HEK293 (cell line): ENCODE measurements around the gene EVI5L.
"Not testable (repeated sequence)": the region's sequence is repeated elsewhere in the genome, so short reads cannot be mapped to it uniquely, and the experiment has no call there.

Experiments
- CTCF ChIA-PET: fragments of 350-600 bp; formaldehyde crosslinking; extraction: SDS; loops from one replicate; lab custom pipeline; 2021; ENCODE audit warnings: antibody characterized with exemption; lab: Yijun Ruan, JAX
- POLR2A ChIA-PET: fragments of 300-600 bp; formaldehyde crosslinking; extraction: SDS; loops from one replicate; lab custom pipeline; 2020; ENCODE audit warnings: antibody characterized with exemption, inconsistent platforms; lab: Yijun Ruan, JAX
- H3K27ac ChIP-seq: fragments of 200-500 bp; sonication (Bioruptor generic); 2 replicates; pipeline ENCODE4 v1.5.1; 2014; ENCODE audit warnings: low read depth, low read length, control low read depth, inconsistent platforms; ENCODE audit errors: extremely low read depth
- H3K36me3 ChIP-seq, 2 experiments: fragments of 200-500 bp in 1 of 2; sonication (Bioruptor generic) in 1 of 2; 1 replicate in 1 of 2; 2 replicates in 1 of 2; pipeline ENCODE4 v1.5.1; 2014 to 2017; ENCODE audit warnings: inconsistent platforms in 2 of 2, low read length in 2 of 2; ENCODE audit not compliant: control insufficient read depth in 2 of 2, insufficient read depth in 1 of 2
- H3K4me1 ChIP-seq: fragments of 200-500 bp; sonication (Bioruptor generic); 2 replicates; pipeline ENCODE4 v1.5.1; 2014; ENCODE audit warnings: mild to moderate bottlenecking, low read length, inconsistent platforms; ENCODE audit not compliant: control insufficient read depth, insufficient read depth
- H3K4me3 ChIP-seq: 2 replicates; pipeline ENCODE4 v1.5.1; 2011; ENCODE audit warnings: low read depth, mild to moderate bottlenecking, control low read depth, low read length, moderate library complexity
- H3K9me3 ChIP-seq: fragments of 200-500 bp; sonication (Bioruptor generic); 2 replicates; pipeline ENCODE4 v1.5.1; 2014; ENCODE audit warnings: low read depth, low read length, inconsistent platforms; ENCODE audit not compliant: control insufficient read depth, insufficient read depth
- EGR2 ChIP-seq: fragments of 450-650 bp; formaldehyde crosslinking; IDR thresholded peaks from 2 replicates; pipeline ENCODE4 v1.5.1; 2016; ENCODE audit warnings: low read depth, missing biosample characterization, missing genetic modification characterization
- GLIS1 ChIP-seq: fragments of 450-650 bp; formaldehyde crosslinking; IDR thresholded peaks from 2 replicates; pipeline ENCODE4 v1.5.1; 2016; ENCODE audit warnings: missing biosample characterization, missing genetic modification characterization
- GLIS2 ChIP-seq: fragments of 450-650 bp; formaldehyde crosslinking; IDR thresholded peaks from 2 replicates; pipeline ENCODE4 v1.5.1; 2016; ENCODE audit warnings: missing biosample characterization, missing genetic modification characterization
- KLF1 ChIP-seq: fragments of 450-650 bp; formaldehyde crosslinking; IDR thresholded peaks from 2 replicates; pipeline ENCODE4 v1.5.1; 2016; ENCODE audit warnings: missing biosample characterization, missing genetic modification characterization
- KLF8 ChIP-seq: fragments of 450-650 bp; formaldehyde crosslinking; IDR thresholded peaks from 2 replicates; pipeline ENCODE4 v1.5.1; 2016; ENCODE audit warnings: missing biosample characterization, missing genetic modification characterization
- ZFHX2 ChIP-seq: fragments of 450-650 bp; formaldehyde crosslinking; conservative IDR thresholded peaks from 2 replicates; pipeline ENCODE4 v1.5.1; 2016; ENCODE audit warnings: missing biosample characterization, missing genetic modification characterization
- ZIC2 ChIP-seq: fragments of 450-650 bp; formaldehyde crosslinking; IDR thresholded peaks from 2 replicates; pipeline ENCODE4 v1.5.1; 2016; ENCODE audit warnings: missing biosample characterization, missing genetic modification characterization
- ZNF16 ChIP-seq: fragments of 450-650 bp; formaldehyde crosslinking; IDR thresholded peaks from 2 replicates; pipeline ENCODE4 v1.5.1; 2016; ENCODE audit warnings: low read depth, missing biosample characterization, missing genetic modification characterization
- ZNF202 ChIP-seq: fragments of 450-650 bp; formaldehyde crosslinking; IDR thresholded peaks from 2 replicates; pipeline ENCODE4 v1.5.1; 2016; ENCODE audit warnings: missing biosample characterization, missing genetic modification characterization, borderline replicate concordance
- ZNF211 ChIP-seq: fragments of 450-650 bp; formaldehyde crosslinking; IDR thresholded peaks from 2 replicates; pipeline ENCODE4 v1.5.1; 2016; ENCODE audit warnings: low read depth, missing biosample characterization, missing genetic modification characterization
- ZNF311 ChIP-seq: fragments of 450-650 bp; formaldehyde crosslinking; IDR thresholded peaks from 2 replicates; pipeline ENCODE4 v1.5.1; 2017; ENCODE audit warnings: missing biosample characterization, missing genetic modification characterization, borderline replicate concordance
- ZNF423 ChIP-seq: fragments of 450-650 bp; formaldehyde crosslinking; IDR thresholded peaks from 2 replicates; pipeline ENCODE4 v1.5.1; 2016; ENCODE audit warnings: missing biosample characterization, missing genetic modification characterization
- ZNF548 ChIP-seq: fragments of 450-650 bp; formaldehyde crosslinking; IDR thresholded peaks from 2 replicates; pipeline ENCODE4 v1.5.1; 2016; ENCODE audit warnings: missing biosample characterization, missing genetic modification characterization
- ZNF585B ChIP-seq: fragments of 450-650 bp; formaldehyde crosslinking; IDR thresholded peaks from 2 replicates; pipeline ENCODE4 v1.5.1; 2016; ENCODE audit warnings: missing biosample characterization, missing genetic modification characterization
- ZNF600 ChIP-seq: fragments of 450-650 bp; formaldehyde crosslinking; IDR thresholded peaks from 2 replicates; pipeline ENCODE4 v1.5.1; 2016; ENCODE audit warnings: missing biosample characterization, missing genetic modification characterization
- ZNF837 ChIP-seq: fragments of 450-650 bp; formaldehyde crosslinking; IDR thresholded peaks from 2 replicates; pipeline ENCODE4 v1.5.1; 2016; ENCODE audit warnings: missing biosample characterization, missing genetic modification characterization

Gene EVI5L

GRCh38 chr19:7858109-7858770, 28.2 kb downstream of the EVI5L start:
- no peaks in the 10 kb centered on the region for H3K9me3 ChIP-seq
- H3K27ac ChIP-seq = no peak overlapping the region
- ChIA-PET POLR2A (interaction anchor here (1.3 to 1.5 kb wide), 3 partner anchors 11 to 45 kb away, joined by 3 to 4 read pairs (median 3); partner anchors contain the start of gene LRRC8E), CTCF (interaction anchor here (0.7 to 2.8 kb wide), 3 partner anchors 11 to 177 kb away, joined by 3 to 21 read pairs (median 4); no protein-coding TSS in a partner anchor)
- H3K4me1 ChIP-seq = no peaks in the 10 kb centered on the region
- peak; percentile 56; the same call in 1 of the 2 replicates for TF ChIP-seq KLF8
- TF ChIP-seq ZIC2 = peak; percentile 31; the same call in 1 of the 2 replicates
- TF ChIP-seq ZFHX2 (tag by site-specific recombination) = peak; percentile 29; the same call in 1 of the 2 replicates
- TF ChIP-seq EGR2 (tag by site-specific recombination) = peak; percentile 30; the same call in 1 of the 2 replicates
- TF ChIP-seq ZNF211 (tag by site-specific recombination) = no peak
- no peak for TF ChIP-seq ZNF202 (tag by site-specific recombination)
- peak; percentile 92 for TF ChIP-seq KLF1 (tag by site-specific recombination)
- H3K4me3 ChIP-seq = no peak overlapping the region
- H3K36me3 ChIP-seq = peaks cover 0 to 13% of the 10 kb centered on the region in 2 experiments; a peak in 1 of 3 replicates

- peak; percentile 96 for TF ChIP-seq ZIC2
- H3K9me3 ChIP-seq, POLR2A ChIA-PET, H3K4me1 ChIP-seq, H3K4me3 ChIP-seq, H3K27ac ChIP-seq: not testable (repeated sequence)
- H3K36me3 ChIP-seq = peaks cover 0 to 13% of the 10 kb centered on the region in 2 experiments; a peak in 1 of 3 replicates
- CTCF ChIA-PET = interaction anchor here (0.9 to 2.8 kb wide), 3 partner anchors 10 to 86 kb away, joined by 3 to 21 read pairs (median 4); partner anchors contain the start of gene SNAPC2
Measured at GRCh38 chr19:7859087-7859486, 29.1 kb downstream of the EVI5L start.

GRCh38 chr19:7859831-7860713, 30.1 kb downstream of the EVI5L start:
- CTCF ChIA-PET = interaction anchor here (0.6 to 2.0 kb wide), 4 partner anchors 7 to 60 kb away, joined by 3 to 11 read pairs (median 6); partner anchors contain the start of gene SNAPC2
- no peaks in the 10 kb centered on the region for H3K9me3 ChIP-seq
- H3K4me3 ChIP-seq = no peak overlapping the region
- H3K36me3 ChIP-seq = peaks cover 0 to 13% of the 10 kb centered on the region in 2 experiments; a peak in 1 of 3 replicates
- POLR2A ChIA-PET = interaction anchor here (1.5 kb wide), 1 partner anchor 9 kb away, joined by 3 read pairs; no protein-coding TSS in a partner anchor
- H3K27ac ChIP-seq = no peak overlapping the region
- TF ChIP-seq GLIS2 (tag by site-specific recombination) = peak; percentile 26; the same call in 1 of the 2 replicates
- no peak for TF ChIP-seq ZNF548 (tag by site-specific recombination)
- no peak for TF ChIP-seq ZNF16 (tag by site-specific recombination)
- TF ChIP-seq ZNF585B = no peak
- no peak for TF ChIP-seq ZNF837 (tag by site-specific recombination)
- H3K4me1 ChIP-seq = no peaks in the 10 kb centered on the region

GRCh38 chr19:7860714-7861618, 30.9 kb downstream of the EVI5L start:
- no peak overlapping the region for H3K4me3 ChIP-seq
- H3K9me3 ChIP-seq = no peaks in the 10 kb centered on the region
- ChIA-PET CTCF (interaction anchor here (0.6 to 2.0 kb wide), 4 partner anchors 8 to 60 kb away, joined by 3 to 11 read pairs (median 6); no protein-coding TSS in a partner anchor), POLR2A (interaction anchor here (1.5 kb wide), 1 partner anchor 8 kb away, joined by 3 read pairs; no protein-coding TSS in a partner anchor)
- H3K27ac ChIP-seq = no peak overlapping the region
- TF ChIP-seq ZNF423 (tag by site-specific recombination) (no peak), GLIS1 (tag by site-specific recombination) (peak; percentile 47), ZNF600 (tag by site-specific recombination) (peak; percentile 17; the same call in 1 of the 2 replicates), ZNF311 (tag by site-specific recombination) (no peak)
- no peaks in the 10 kb centered on the region for H3K4me1 ChIP-seq
- peaks cover 0 to 13% of the 10 kb centered on the region in 2 experiments; a peak in 1 of 3 replicates for H3K36me3 ChIP-seq
